GM23338 (cell line): ENCODE data around the gene JOSD1. TPM values are rescaled to one million over a fixed set of nuclear protein-coding genes. Genes with fewer than 3 reads are reported as not detected.

Experiments used
- ATAC-seq: fragments of 200-7000 bp; cut with Tn5 transposase; 3 replicates; pipeline ENCODE4 v1.9.1; 2020
- DNase-seq: peaks from one replicate; pipeline ENCODE4 v3.0.0-alpha.2; 2015; ENCODE audit warnings: low spot score
- H2AFZ ChIP-seq: fragments of 200-600 bp; sonication (generic); 2 replicates; pipeline ENCODE4 v1.8.0; 2016; ENCODE audit warnings: antibody characterized with exemption, mild to moderate bottlenecking, moderate library complexity
- H3F3A ChIP-seq: fragments of 200-600 bp; sonication (generic); replicated peaks from 2 replicates; pipeline ENCODE4 v1.8.0; 2017; ENCODE audit warnings: antibody characterized with exemption, mixed run types, low read depth
- H3K27ac ChIP-seq: fragments of 200-600 bp; sonication (generic); 2 replicates; pipeline ENCODE4 v1.6.1; 2016; ENCODE audit warnings: low read depth
- H3K27me3 ChIP-seq: fragments of 200-600 bp; sonication (generic); 2 replicates; pipeline ENCODE4 v1.8.0; 2016; ENCODE audit warnings: mild to moderate bottlenecking, mixed run types, moderate library complexity; ENCODE audit not compliant: insufficient read depth
- H3K36me3 ChIP-seq: fragments of 200-600 bp; sonication (generic); 2 replicates; pipeline ENCODE4 v1.8.0; 2016; ENCODE audit warnings: mild to moderate bottlenecking; ENCODE audit not compliant: insufficient read depth
- H3K4me1 ChIP-seq: fragments of 200-600 bp; sonication (generic); 2 replicates; pipeline ENCODE4 v1.8.0; 2016; ENCODE audit warnings: mild to moderate bottlenecking, moderate library complexity; ENCODE audit not compliant: insufficient read depth
- H3K4me2 ChIP-seq: fragments of 200-600 bp; sonication (generic); 2 replicates; pipeline ENCODE4 v1.7.1; 2017; ENCODE audit warnings: mixed run types
- H3K4me3 ChIP-seq: fragments of 200-600 bp; sonication (generic); 2 replicates; pipeline ENCODE4 v1.6.1; 2016; ENCODE audit warnings: mixed run types
- H3K79me2 ChIP-seq: fragments of 200-600 bp; sonication (generic); replicated peaks from 2 replicates; pipeline ENCODE4 v1.8.0; 2017; ENCODE audit warnings: mild to moderate bottlenecking; ENCODE audit not compliant: insufficient read depth
- H3K9me2 ChIP-seq: fragments of 200-600 bp; sonication (generic); 2 replicates; pipeline ENCODE4 v1.8.0; 2017; ENCODE audit not compliant: insufficient read depth
- H4K20me1 ChIP-seq: fragments of 200-600 bp; sonication (generic); replicated peaks from 2 replicates; pipeline ENCODE4 v1.8.0; 2017; ENCODE audit warnings: mild to moderate bottlenecking; ENCODE audit not compliant: insufficient read depth
- H3K27ac Mint-ChIP-seq: 2 replicates; pipeline ENCODE4 v1.8.0; 2020; ENCODE audit warnings: inconsistent platforms, mild to moderate bottlenecking, moderate library complexity, mixed read lengths
- H3K27me3 Mint-ChIP-seq: 3 replicates; pipeline ENCODE4 v1.8.0; 2022; ENCODE audit warnings: low read depth, mild to moderate bottlenecking, moderate library complexity, mixed read lengths, inconsistent platforms; ENCODE audit not compliant: insufficient read depth, poor library complexity
- H3K36me3 Mint-ChIP-seq: 3 replicates; pipeline ENCODE4 v1.8.0; 2021; ENCODE audit warnings: low read depth, mild to moderate bottlenecking, inconsistent platforms, moderate library complexity, mixed read lengths
- H3K4me1 Mint-ChIP-seq: 3 replicates; pipeline ENCODE4 v1.8.0; 2020; ENCODE audit warnings: mild to moderate bottlenecking, inconsistent platforms, mixed read lengths
- H3K4me3 Mint-ChIP-seq: 3 replicates; pipeline ENCODE4 v1.8.0; 2021; ENCODE audit warnings: moderate library complexity, mild to moderate bottlenecking, inconsistent platforms, mixed read lengths
- H3K9me3 Mint-ChIP-seq: 3 replicates; pipeline ENCODE4 v1.8.0; 2020; ENCODE audit warnings: moderate library complexity, mild to moderate bottlenecking, inconsistent platforms, mixed read lengths
- EZH2 ChIP-seq: fragments of 200-600 bp; sonication (generic); IDR thresholded peaks from one replicate; pipeline ENCODE4 v1.8.0; 2017; ENCODE audit warnings: antibody characterized with exemption, mild to moderate bottlenecking, low read depth; ENCODE audit not compliant: unreplicated experiment
- EZH2phosphoT487 ChIP-seq: fragments of 200-600 bp; sonication (generic); IDR thresholded peaks from one replicate; pipeline ENCODE4 v1.8.1; 2018; ENCODE audit warnings: antibody characterized with exemption; ENCODE audit not compliant: unreplicated experiment
- JUNB ChIP-seq: IDR thresholded peaks from one replicate; pipeline ENCODE4 v1.6.1; 2016; ENCODE audit warnings: antibody characterized with exemption; ENCODE audit not compliant: unreplicated experiment
- NANOG ChIP-seq: IDR thresholded peaks from 2 replicates; pipeline ENCODE4 v1.6.1; 2016; ENCODE audit warnings: antibody characterized with exemption, borderline replicate concordance
- STAT1 ChIP-seq: IDR thresholded peaks from one replicate; pipeline ENCODE4 v1.6.1; 2016; ENCODE audit warnings: antibody characterized with exemption; ENCODE audit not compliant: unreplicated experiment
- ZNF114 ChIP-seq: fragments of 250-450 bp; sonication (Bioruptor Pico); IDR thresholded peaks from 2 replicates; pipeline ENCODE4 v1.5.0; 2020; ENCODE audit warnings: mild to moderate bottlenecking, moderate library complexity
- ZNF331 ChIP-seq: fragments of 250-450 bp; sonication (Bioruptor Pico); IDR thresholded peaks from 2 replicates; pipeline ENCODE4 v1.5.0; 2020; ENCODE audit warnings: low read depth, mild to moderate bottlenecking, moderate library complexity
- polyA plus RNA-seq: library from polyadenylated mRNA; unstranded; fragments of >200 nt; fragmentation: Nextera tagmentation; extraction: Ambion mirVana; gene quantifications from 2 replicates; pipeline ENCODE4 v1.2.1, GENCODE V29; 2016
- total RNA-seq: library from RNA; depleted of rRNA; stranded (reverse); fragments of >200 nt; shearing (Covaris generic); gene quantifications from 2 replicates; pipeline ENCODE4 v1.2.3, GENCODE V29; 2014
- TF ChIP-seq, protein P1 (sequence below): IDR thresholded peaks from 2 replicates; pipeline ENCODE4 v1.6.1; 2016; ENCODE audit warnings: antibody characterized with exemption
- TF ChIP-seq, protein P2 (sequence below), 2 experiments: fragments of 200-600 bp in 1 of 2; sonication (generic) in 1 of 2; conservative IDR thresholded peaks; 2 replicates each; pipeline versions ENCODE4 v1.5.1 to v1.6.1; 2016 to 2017; ENCODE audit warnings: antibody characterized with exemption in 2 of 2, low read depth in 2 of 2, mild to moderate bottlenecking in 2 of 2, moderate library complexity in 1 of 2

Gene JOSD1
- total and polyA plus RNA-seq, 2 experiments from 2014 or later, result 4.6 to 19.7 TPM

DNA sequence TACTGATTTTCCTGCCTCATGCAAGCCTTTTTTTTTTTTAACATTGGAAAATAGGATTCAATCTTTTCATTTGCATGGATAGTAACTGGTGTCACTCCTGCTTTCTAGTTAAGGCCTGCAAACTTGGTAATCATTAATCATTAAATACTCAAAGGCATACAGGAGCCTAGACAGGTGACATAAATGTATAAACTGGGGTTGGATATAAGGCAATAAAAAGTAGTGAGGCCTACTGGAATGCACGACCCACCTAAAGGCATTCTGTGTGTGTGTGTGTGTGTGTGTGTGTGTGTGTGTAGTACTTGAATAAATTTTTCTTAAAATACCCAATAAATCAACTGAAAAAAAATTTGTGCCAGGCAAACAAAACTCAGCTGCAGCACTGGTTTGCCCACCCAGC lies 11.1 kb downstream of the JOSD1 start:
- Mint-ChIP-seq H3K9me3 (no peaks in the 10 kb centered on the region), H3K36me3 (peaks cover 40% of the 10 kb centered on the region), H3K4me1 (no peaks in the 10 kb centered on the region), H3K27me3 (no peaks in the 10 kb centered on the region), H3K27ac (no peak overlapping the region), H3K4me3 (no peak overlapping the region)
- no peaks in the 10 kb centered on the region for H3K4me1 ChIP-seq
- DNase-seq (no peak), ATAC-seq (no peak)
- no peaks in the 10 kb centered on the region for H3F3A ChIP-seq
- H3K36me3 ChIP-seq, result peaks cover 17% of the 10 kb centered on the region
- H4K20me1 ChIP-seq, result peaks cover 24% of the 10 kb centered on the region
- peaks cover 6% of the 10 kb centered on the region; the same call in 1 of the 2 replicates for H3K79me2 ChIP-seq
- H3K9me2 ChIP-seq, result no peaks in the 10 kb centered on the region
- H3K27me3 ChIP-seq, result no peaks in the 10 kb centered on the region
- H2AFZ ChIP-seq, result no peak overlapping the region
- no peak overlapping the region for H3K27ac ChIP-seq
- TF ChIP-seq JUNB (no peak), STAT1 (no peak), EZH2phosphoT487 (no peak), EZH2 (no peak)
- TF ChIP-seq, protein P1, sequence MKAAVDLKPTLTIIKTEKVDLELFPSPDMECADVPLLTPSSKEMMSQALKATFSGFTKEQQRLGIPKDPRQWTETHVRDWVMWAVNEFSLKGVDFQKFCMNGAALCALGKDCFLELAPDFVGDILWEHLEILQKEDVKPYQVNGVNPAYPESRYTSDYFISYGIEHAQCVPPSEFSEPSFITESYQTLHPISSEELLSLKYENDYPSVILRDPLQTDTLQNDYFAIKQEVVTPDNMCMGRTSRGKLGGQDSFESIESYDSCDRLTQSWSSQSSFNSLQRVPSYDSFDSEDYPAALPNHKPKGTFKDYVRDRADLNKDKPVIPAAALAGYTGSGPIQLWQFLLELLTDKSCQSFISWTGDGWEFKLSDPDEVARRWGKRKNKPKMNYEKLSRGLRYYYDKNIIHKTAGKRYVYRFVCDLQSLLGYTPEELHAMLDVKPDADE, result no peak
- TF ChIP-seq, protein P2, sequence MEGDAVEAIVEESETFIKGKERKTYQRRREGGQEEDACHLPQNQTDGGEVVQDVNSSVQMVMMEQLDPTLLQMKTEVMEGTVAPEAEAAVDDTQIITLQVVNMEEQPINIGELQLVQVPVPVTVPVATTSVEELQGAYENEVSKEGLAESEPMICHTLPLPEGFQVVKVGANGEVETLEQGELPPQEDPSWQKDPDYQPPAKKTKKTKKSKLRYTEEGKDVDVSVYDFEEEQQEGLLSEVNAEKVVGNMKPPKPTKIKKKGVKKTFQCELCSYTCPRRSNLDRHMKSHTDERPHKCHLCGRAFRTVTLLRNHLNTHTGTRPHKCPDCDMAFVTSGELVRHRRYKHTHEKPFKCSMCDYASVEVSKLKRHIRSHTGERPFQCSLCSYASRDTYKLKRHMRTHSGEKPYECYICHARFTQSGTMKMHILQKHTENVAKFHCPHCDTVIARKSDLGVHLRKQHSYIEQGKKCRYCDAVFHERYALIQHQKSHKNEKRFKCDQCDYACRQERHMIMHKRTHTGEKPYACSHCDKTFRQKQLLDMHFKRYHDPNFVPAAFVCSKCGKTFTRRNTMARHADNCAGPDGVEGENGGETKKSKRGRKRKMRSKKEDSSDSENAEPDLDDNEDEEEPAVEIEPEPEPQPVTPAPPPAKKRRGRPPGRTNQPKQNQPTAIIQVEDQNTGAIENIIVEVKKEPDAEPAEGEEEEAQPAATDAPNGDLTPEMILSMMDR (conservative IDR thresholded peaks at IDR 0.05; ENCODE audit: low read depth in 2 of 2), result no peak
- H3K4me2 ChIP-seq, result no peak overlapping the region
- no peak overlapping the region for H3K4me3 ChIP-seq

DNA sequence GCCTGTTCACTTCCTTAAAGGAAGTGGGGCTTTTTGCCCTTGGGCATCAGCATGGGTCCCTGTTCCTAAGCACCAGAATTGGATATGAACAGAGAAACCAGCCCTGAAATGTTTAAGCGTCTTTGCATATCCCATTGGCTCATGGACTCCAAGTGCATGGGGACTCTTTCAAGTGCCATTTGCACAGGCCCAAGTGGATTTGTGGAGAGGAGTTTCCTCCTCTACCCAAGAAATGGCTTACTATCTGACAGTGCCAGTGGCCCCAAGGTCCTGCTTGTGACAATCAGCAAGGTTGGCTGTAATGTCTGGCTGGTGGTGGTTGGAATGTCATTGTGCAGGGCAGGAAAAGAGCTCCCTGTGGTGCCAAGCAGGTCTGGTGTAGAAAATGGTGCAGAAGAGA lies 15.0 kb downstream of the JOSD1 start:
- Histone ChIP-seq H2AFZ (no peak overlapping the region), H3K9me2 (peaks cover 4% of the 10 kb centered on the region), H3K4me3 (no peak overlapping the region), H4K20me1 (peaks cover 14% of the 10 kb centered on the region), H3K79me2 (peaks cover 11% of the 10 kb centered on the region), H3K36me3 (peaks cover 25% of the 10 kb centered on the region; the same call in 1 of the 2 replicates), H3K4me2 (no peak overlapping the region), H3K27me3 (no peaks in the 10 kb centered on the region), H3K27ac (no peak overlapping the region), H3F3A (peaks cover 13% of the 10 kb centered on the region; the same call in 1 of the 2 replicates), H3K4me1 (no peaks in the 10 kb centered on the region; the same call in 1 of the 2 replicates)
- peaks cover 63% of the 10 kb centered on the region for H3K36me3 Mint-ChIP-seq
- peaks cover 12% of the 10 kb centered on the region for H3K27me3 Mint-ChIP-seq
- peaks cover 22% of the 10 kb centered on the region for H3K9me3 Mint-ChIP-seq
- DNase-seq, result no peak
- no peak overlapping the region for H3K27ac Mint-ChIP-seq
- peaks cover 5% of the 10 kb centered on the region for H3K4me1 Mint-ChIP-seq
- H3K4me3 Mint-ChIP-seq, result no peak overlapping the region
- no peak for ATAC-seq
- no peak for TF ChIP-seq ZNF331 (CRISPR knock-in tag)
- TF ChIP-seq EZH2phosphoT487, result no peak
- TF ChIP-seq, protein P1, result no peak
- TF ChIP-seq ZNF114 (CRISPR knock-in tag), result no peak
- no peak for TF ChIP-seq NANOG
- TF ChIP-seq, protein P2 (conservative IDR thresholded peaks at IDR 0.05; ENCODE audit: low read depth in 2 of 2), result no peak
